Measurements from ENCODE around the gene CLDND1. TPM values are rescaled to one million over a fixed set of nuclear protein-coding genes. Genes with fewer than 3 reads are reported as not detected.

Gene CLDND1
- total RNA-seq, 2 experiments from 2014 or later = 190 to 198 TPM

GRCh38 chr3:98512576-98512975 is 10.1 kb downstream of the CLDND1 start:
- ChIA-PET CTCF (interaction anchor here (2.0 kb wide), 1 partner anchor 60 kb away, joined by 5 read pairs; no protein-coding TSS in a partner anchor), POLR2A (interaction anchor here (0.8 kb wide), 1 partner anchor 9 kb away, joined by 3 read pairs; no protein-coding TSS in a partner anchor)
- no peak for TF ChIP-seq CTCF (IDR thresholded peaks at IDR 0.05)
- Mint-ChIP-seq H3K27me3 (no peaks in the 10 kb centered on the region), H3K27ac (no peak overlapping the region), H3K4me1 (ENCODE audit: low read depth) (peaks cover 43% of the 10 kb centered on the region), H3K36me3 (ENCODE audit: low read depth) (peaks cover 71% of the 10 kb centered on the region), H3K9me3 (no peaks in the 10 kb centered on the region), H3K4me3 (no peak overlapping the region)
- intact Hi-C loops (cut with micrococcal nuclease) = no loop called here
- DNase-seq (no peak), ATAC-seq (no peak)

GRCh38 chr3:98508582-98508981 is 14.1 kb downstream of the CLDND1 start:
- intact Hi-C loops (cut with micrococcal nuclease) = no loop called here
- TF ChIP-seq CTCF (IDR thresholded peaks at IDR 0.05) = no peak
- DNase-seq (no peak), ATAC-seq (no peak)
- H3K4me1 Mint-ChIP-seq (ENCODE audit: low read depth) = peaks cover 20% of the 10 kb centered on the region
- ChIA-PET POLR2A (interaction anchor here (0.7 to 0.8 kb wide), 2 partner anchors 10 to 13 kb away, joined by 3 read pairs; no protein-coding TSS in a partner anchor), CTCF (no interaction called here)
- peaks cover 56% of the 10 kb centered on the region for H3K36me3 Mint-ChIP-seq (ENCODE audit: low read depth)
- peaks cover 4% of the 10 kb centered on the region for H3K9me3 Mint-ChIP-seq
- H3K27ac Mint-ChIP-seq = no peak overlapping the region
- no peak overlapping the region for H3K4me3 Mint-ChIP-seq
- no peaks in the 10 kb centered on the region for H3K27me3 Mint-ChIP-seq

GRCh38 chr3:98504539-98504938 is 18.2 kb downstream of the CLDND1 start:
- H3K4me3 Mint-ChIP-seq = no peak overlapping the region
- H3K27ac Mint-ChIP-seq = no peak overlapping the region
- DNase-seq = no peak
- H3K36me3 Mint-ChIP-seq (ENCODE audit: low read depth) = peaks cover 34% of the 10 kb centered on the region
- peaks cover 4% of the 10 kb centered on the region for H3K9me3 Mint-ChIP-seq
- no peak for ATAC-seq
- ChIA-PET CTCF (interaction anchor here (1.1 to 1.3 kb wide), 2 partner anchors 69 to 92 kb away, joined by 4 read pairs; no protein-coding TSS in a partner anchor), POLR2A (no interaction called here)
- H3K4me1 Mint-ChIP-seq (ENCODE audit: low read depth) = peaks cover 22% of the 10 kb centered on the region
- intact Hi-C loops (cut with micrococcal nuclease) = no loop called here
- TF ChIP-seq CTCF (IDR thresholded peaks at IDR 0.05) = no peak
- no peaks in the 10 kb centered on the region for H3K27me3 Mint-ChIP-seq

- Mint-ChIP-seq H3K27me3 (no peaks in the 10 kb centered on the region), H3K27ac (no peak overlapping the region), H3K9me3 (peaks cover 4% of the 10 kb centered on the region), H3K4me1 (ENCODE audit: low read depth) (peaks cover 16% of the 10 kb centered on the region), H3K36me3 (ENCODE audit: low read depth) (peaks cover 22% of the 10 kb centered on the region), H3K4me3 (no peak overlapping the region)
- intact Hi-C loops (cut with micrococcal nuclease) = no loop called here
- ChIA-PET POLR2A (interaction anchor here (0.6 to 0.9 kb wide), 2 partner anchors 11 to 708 kb away, joined by 3 read pairs; no protein-coding TSS in a partner anchor), CTCF (no interaction called here)
- DNase-seq (no peak), ATAC-seq (no peak)
- TF ChIP-seq CTCF (IDR thresholded peaks at IDR 0.05) = no peak
Observed at GRCh38 chr3:98501863-98502576, 20.7 kb downstream of the CLDND1 start.

- ChIA-PET CTCF (no interaction called here), POLR2A (interaction anchor here (0.6 to 0.7 kb wide), 2 partner anchors 38 to 707 kb away, joined by 3 read pairs; no protein-coding TSS in a partner anchor)
- no peak overlapping the region for H3K27ac Mint-ChIP-seq
- no peak for DNase-seq
- H3K4me1 Mint-ChIP-seq (ENCODE audit: low read depth) = peaks cover 16% of the 10 kb centered on the region
- peaks cover 16% of the 10 kb centered on the region for H3K36me3 Mint-ChIP-seq (ENCODE audit: low read depth)
- H3K9me3 Mint-ChIP-seq = peaks cover 4% of the 10 kb centered on the region
- TF ChIP-seq CTCF (IDR thresholded peaks at IDR 0.05) = no peak
- ATAC-seq = no peak
- no peak overlapping the region for H3K4me3 Mint-ChIP-seq
- no peaks in the 10 kb centered on the region for H3K27me3 Mint-ChIP-seq
- intact Hi-C loops (cut with micrococcal nuclease) = no loop called here
Observed at GRCh38 chr3:98501270-98501669, 21.4 kb downstream of the CLDND1 start.

All from activated CD8-positive, alpha-beta T cell treated with anti-CD3 and anti-CD28 coated beads for 36 hours (primary cell).